ENCODE measurements around the gene CUL3. TPM values are rescaled to one million over a fixed set of nuclear protein-coding genes. Genes with fewer than 3 reads are reported as not detected.
"Not testable (repeated sequence)": the region's sequence is repeated elsewhere in the genome, so short reads cannot be mapped to it uniquely, and the experiment has no call there.

The CUL3 gene
- 26.1 TPM for total RNA-seq

DNA sequence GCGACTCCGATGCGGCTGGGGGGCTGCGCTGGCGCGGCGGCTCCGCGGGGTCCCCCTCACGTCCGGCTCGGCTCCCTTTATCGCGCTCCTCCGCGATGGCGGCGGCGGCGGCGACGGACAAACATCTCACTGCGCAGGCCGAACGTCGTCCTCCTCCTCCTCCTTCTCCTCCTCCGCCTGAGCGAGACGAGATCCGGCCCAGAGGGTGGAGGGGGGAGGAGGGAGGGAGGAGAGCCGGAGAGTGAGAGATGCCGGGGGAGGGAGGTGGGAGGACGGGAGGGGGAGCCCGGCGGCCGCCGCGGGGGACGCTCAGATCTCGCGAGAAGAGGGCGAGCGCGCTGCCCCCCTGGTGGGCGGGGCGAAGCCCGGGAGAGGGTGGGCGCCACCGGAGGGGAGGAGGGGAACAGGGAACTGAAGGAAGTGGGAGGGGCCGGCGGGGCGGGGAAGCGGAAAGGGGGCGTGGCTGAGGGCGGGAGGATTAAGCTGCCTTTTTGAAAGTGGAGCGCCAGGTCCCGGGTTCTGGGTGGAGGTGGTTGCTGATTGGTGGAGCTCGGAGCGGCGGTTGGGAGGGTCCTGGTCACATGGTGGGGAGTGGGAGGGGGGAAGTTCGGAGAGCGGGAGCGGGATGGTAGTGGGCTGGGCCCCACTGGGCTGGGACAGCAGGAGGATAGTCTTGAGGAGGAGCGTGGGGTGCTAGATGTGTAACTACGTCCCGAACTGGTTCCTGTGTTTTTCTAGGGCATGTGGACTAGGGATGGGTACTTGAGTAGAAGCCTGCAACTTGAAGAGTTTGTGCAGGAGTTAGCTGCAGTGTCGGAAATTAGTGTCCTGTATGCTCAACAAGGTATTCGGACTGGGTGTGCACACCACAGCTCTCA lies at the start of gene CUL3:
TSS of gene CUL3 (minus strand) at position 153 of the 878 bp plus-strand sequence. CDS start 354 bp downstream, outside the sequence.
- DNase-seq (ENCODE audit: low read depth in 2 of 3, low spot score in 2 of 3) = peak; percentile 97 to 98 (median 98)

DNA sequence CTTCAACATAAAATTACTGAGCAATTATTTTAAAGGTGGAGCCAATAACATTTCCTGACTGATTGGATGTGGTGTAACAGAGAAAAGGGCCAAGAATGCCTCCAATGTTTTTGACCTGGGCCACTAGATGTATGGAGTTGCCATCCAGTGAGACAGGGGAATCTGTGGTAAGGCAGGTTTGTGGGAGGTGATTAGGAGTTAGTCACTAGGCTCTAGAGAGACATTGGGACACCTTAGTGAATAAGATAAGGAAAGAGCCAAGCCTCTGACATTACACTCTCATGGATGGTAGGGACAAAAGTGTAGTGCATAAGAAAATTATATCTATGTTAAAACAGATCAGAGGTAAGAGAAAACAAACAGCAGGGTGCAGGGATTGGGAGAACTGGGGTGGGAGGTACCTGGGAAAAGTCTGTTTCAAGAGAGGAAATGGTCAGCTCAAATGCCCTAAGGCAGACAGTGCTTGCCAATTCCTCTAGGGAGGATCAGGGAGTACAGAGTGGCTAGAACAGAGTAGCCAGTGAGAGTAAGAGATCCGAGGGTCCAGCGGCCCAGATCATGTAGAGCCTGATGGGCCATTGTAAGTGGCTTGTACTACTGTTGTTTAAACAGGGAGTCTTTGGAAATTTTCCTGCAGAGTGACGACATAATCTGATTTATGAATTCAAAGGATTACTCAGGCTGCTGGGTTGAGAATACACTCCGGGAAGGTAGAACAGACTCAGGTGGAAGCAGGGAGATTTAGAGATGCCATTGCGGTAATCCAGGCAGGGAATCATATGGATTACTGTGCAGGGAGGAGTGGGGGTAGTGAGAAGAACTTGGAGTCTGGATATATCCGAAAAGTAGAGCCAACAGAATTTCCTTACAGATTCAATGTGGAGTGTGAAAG lies 45.7 kb upstream of the CUL3 start:
- DNase-seq (ENCODE audit: low read depth in 2 of 3, low spot score in 2 of 3) = no peak

DNA sequence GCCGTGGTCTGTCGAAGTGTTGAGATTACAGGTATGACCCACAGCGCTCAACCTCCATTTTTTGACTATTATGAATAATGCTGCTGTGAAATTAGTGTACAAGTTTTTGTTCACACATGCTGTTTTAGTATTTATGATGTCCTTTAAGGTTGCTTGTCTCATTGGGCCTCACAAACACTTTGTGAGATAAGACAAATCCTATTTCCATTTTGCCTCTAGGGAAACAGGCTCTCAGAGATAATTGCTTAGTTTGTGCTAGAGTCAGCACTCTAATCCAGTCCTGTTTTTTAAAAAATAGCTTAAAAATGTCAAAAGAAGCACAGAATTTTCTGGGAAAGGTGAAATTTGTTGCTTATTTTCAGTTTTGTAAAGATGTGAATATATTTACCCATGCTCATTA lies 43.3 kb upstream of the CUL3 start:
- DNase-seq (ENCODE audit: low read depth in 2 of 3, low spot score in 2 of 3) = no peak

DNA sequence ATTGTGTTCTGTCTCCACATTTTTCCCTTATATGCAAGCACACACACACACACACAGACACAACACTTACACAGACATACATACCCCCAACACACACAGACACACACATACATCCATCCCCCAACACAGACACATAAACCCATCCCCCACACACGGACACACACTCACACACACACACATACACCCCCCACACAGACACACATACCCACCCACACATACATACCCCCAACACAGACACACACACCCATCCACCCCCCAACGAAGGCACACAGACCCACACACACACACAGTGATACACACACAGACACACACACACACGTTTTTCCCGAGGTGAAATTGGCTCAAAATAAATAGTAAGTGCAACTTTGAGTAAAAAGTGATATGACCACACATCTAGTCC lies 41.6 kb upstream of the CUL3 start:
- no peak for DNase-seq (ENCODE audit: low read depth in 2 of 3, low spot score in 2 of 3)

DNA sequence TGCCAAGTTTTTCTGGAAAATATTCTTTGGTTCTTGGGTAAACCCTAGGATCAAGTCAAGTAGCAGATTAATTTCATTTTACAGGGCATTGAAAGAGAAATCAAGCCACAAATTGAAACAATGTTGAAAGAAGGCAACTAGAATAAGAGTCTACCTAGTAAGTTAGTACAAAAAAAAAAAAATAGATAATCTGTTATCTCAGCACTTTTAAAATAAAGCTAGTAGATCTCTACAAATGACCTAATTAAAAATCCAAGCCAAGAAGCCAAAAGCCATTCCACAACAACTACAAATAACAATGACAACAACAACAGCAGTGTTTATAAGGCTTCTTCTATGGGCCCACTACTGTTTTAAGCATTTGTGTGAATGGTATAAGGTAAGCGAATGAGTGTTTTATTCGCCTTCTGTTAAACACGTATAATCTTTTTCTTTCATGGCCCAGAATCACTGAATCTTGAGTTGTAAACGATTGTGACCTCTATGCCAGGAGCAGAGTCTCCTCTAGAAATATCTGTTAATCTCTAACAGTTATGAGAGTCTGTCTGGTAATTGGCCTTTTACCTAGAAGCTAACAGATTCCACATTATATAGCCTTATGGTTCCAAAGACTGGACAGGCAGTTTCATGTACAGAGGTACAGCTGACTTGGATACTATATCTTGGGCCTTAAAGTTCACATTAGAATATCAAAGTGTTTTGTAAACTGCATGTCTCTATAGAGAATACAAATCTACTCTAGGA lies 28.6 kb upstream of the CUL3 start:
- no peak for DNase-seq (ENCODE audit: low read depth in 2 of 3, low spot score in 2 of 3)

DNA sequence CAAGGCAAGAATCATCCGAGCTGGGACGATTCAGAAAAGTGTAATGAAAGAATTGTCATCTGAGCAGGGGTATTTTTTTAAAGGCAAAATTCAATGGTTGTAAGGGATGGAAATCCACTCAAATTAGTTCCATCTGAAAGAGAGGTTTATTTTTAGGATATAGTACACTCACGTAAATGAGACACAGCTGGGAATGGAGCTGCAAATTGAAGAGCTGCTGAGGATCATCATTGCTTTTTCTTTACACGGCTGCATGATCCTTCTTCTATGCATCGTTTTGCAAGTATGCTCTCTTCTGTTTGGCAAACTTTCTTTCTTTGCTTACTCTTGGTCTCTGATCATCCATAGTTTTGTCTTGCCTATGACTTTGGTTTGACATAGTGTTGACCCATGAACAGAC lies 27.4 kb upstream of the CUL3 start:
- DNase-seq (ENCODE audit: low read depth in 2 of 3, low spot score in 2 of 3) = no peak

DNA sequence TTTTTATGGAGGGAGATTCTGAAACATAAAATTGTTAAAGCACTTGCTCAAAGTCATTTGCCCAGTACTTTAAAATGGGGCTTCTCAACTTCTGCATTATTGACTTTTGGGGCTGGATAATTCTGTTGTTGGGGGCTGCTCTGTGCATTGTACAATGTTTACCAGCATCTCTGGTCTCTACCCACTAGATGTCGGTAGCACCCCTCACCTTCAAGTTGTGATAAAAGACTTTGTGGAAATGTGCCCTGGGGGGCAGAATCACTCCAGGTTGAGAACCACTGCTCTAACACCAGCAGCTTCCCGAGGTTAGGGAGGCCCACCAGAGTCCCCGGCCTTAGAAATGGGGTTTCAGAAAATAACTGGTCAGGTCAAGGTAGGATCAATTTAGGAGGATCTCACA lies 26.8 kb upstream of the CUL3 start:
- DNase-seq (ENCODE audit: low read depth in 2 of 3, low spot score in 2 of 3) = no peak

DNA sequence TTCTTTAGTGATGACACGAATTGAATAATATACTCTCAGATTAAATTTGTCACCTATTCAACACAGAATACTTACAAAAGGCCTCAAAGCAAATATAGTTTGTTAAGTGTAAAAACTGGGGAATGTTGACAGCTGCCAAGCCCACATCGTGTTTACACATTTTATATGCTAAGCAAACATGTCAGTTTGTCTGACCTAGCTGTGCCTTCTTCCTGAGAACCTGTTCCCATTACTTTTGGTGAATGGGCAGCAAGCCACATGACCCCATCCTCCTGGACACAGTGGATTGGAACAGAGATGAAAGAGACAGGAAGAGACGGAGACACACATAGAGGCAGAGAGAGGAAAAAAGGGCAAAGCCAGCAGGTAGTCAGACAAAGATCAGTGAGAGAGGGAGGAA lies 22.9 kb upstream of the CUL3 start:
- DNase-seq (ENCODE audit: low read depth in 2 of 3, low spot score in 2 of 3) = no peak

DNA sequence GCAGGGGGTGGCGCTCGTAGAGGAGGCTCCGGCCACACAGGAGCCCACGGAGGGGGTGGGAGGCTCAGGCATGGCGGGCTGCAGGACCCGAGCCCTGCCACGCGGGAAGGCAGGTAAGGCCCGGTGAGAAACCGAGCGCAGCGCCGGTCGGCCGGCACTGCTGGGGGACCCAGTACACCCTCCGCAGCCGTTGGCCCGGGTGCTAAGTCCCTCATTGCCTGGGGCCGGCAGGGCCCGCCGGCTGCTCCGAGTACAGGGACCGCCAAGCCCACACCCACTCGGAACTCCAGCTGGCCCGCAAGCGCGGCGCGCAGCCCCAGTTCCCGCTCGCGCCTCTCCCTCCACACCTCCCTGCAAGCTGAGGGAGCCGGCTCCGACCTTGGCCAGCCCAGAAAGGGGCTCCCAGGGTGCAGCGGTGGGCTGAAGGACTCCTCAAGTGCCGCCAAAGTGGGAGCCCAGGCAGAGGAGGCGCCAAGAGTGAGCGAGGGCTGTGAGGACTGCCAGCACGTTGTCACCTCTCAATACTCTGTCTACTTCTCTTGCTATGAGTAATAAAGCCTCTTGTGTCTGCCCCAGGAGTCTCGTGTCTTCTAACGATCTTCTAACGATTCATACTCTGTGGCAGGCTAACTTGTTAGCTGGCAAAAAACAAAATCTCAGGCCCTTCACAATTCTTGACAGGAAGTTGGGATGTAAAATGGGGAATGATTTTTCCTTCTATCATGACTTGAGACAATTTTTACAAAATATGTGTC lies 18.8 kb upstream of the CUL3 start:
- not testable (repeated sequence) for DNase-seq (ENCODE audit: low read depth in 2 of 3, low spot score in 2 of 3)

DNA sequence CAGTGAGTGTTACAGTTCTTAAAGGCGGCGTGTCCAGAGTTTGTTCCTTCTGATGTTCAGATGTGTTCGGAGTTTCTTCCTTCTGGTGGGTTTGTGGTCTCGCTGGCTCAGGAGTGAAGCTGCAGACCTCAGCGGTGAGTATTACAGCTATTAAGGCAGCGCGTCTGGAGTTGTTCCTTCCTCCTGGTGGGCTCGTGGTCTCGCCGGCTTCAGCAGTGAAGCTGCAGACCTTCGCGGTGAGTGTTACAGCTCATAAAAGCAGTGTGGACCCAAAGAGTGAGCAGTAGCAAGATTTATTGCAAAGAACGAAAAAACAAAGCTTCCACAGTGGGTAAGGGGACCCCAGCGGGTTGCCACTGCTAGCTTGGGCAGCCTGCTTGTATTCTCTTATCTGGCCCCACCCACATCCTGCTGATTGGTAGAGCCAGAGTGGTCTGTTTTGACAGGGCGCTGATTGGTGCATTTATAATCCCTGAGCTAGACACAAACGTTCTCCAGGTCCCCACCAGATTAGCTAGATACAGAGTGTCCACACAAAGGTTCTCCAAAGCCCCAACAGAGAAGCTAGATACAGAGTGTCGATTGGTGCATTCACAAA lies 17.7 kb upstream of the CUL3 start:
- DNase-seq (ENCODE audit: low read depth in 2 of 3, low spot score in 2 of 3) = peak in 1 of 3 donors; percentile 78

DNA sequence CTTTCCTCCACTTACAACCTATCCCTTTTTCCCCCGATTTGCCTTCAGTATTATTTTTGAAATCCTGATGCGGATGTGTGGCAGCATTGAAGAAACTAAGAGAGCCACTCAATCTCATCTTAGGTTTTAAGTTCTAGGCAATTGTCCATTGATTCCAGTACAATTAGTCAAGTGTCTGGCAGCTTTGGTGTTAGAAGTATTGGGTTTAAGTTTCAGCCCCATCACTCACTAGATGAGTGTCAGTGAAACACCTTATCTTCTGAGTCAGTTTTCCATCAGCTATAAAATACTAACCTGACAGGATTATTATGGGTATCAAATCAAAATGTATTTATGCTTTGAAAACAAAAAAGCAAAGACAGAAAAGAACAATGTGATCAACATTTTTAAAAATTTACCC lies 16.8 kb upstream of the CUL3 start:
- no peak for DNase-seq (ENCODE audit: low read depth in 2 of 3, low spot score in 2 of 3)

DNA sequence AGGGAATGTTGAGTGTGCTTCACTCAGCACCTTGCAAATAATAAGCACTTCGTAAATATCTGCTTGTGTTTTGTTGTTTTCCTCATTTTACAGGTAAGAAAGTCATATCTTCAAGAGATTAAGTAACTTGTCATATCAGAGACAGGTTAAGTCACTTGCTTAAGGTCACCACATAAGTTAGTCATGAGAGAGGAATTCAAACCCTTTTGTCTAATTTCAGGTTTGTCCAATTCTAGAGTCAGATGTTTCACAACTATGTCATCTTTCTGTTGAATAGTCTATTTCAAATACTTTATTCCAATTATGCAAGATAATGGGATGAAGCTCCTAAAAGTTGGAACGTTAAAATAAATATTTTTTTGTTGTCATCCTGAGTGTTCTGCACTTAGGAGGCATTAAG lies 13.5 kb upstream of the CUL3 start:
- DNase-seq (ENCODE audit: low read depth in 2 of 3, low spot score in 2 of 3) = no peak

DNA sequence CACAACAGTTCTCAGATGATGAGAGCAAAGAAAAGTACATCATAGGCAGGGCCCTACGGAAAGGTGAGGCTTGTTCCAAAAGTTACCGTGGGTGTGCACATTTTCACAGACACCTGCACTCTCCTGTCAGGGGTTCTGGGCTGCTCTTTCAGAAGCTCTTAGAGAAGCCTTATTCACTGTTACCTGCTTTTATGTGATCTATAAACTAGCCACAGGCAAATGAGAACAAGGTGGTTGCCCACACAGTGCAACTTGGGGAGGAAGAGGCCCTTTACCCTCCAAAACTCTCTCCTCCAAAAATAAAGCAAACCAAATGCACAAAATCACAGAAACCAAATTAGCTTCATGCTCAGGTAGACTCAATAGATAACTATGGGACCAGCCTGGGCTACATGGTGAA lies 11.1 kb upstream of the CUL3 start:
- DNase-seq (ENCODE audit: low read depth in 2 of 3, low spot score in 2 of 3) = no peak

DNA sequence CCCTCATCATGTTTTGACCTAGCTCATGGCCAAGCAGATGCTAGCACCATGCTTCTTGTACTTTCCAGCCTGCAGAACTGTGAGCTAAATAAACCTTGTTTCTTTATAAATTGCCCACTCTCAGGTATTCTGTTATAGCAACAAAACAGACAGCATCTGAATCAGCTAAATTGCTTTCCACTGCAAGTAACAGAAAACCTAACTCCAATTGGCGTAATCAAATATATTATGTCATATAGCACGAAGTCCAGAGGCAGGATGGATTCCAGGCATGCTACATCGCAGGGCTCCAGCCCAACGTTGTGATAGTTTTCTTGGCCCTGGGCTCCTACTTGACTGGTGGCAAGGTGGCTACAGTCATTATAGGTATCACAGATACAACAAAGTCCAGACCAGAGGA lies 10.4 kb upstream of the CUL3 start:
- no peak for DNase-seq (ENCODE audit: low read depth in 2 of 3, low spot score in 2 of 3)

DNA sequence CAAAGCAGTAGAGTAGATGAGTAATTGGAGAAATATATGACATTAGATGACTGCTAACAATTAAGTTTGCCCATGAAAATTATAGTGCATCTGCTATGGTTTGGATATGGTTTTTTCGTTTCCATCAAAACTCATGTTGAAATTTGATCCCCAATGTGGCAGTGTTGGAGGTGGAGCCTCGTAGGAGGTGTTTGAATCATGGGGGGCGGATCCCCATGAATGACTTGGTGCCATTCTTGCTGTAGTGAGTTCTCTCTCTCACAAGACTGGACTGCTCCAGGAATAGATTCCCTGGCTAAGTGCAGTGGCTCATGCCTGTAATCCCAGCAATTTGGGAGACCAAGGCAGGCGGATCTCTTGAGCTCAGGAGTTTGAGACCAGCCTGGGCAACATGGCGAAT lies 9.7 kb upstream of the CUL3 start:
- no peak for DNase-seq (ENCODE audit: low read depth in 2 of 3, low spot score in 2 of 3)

DNA sequence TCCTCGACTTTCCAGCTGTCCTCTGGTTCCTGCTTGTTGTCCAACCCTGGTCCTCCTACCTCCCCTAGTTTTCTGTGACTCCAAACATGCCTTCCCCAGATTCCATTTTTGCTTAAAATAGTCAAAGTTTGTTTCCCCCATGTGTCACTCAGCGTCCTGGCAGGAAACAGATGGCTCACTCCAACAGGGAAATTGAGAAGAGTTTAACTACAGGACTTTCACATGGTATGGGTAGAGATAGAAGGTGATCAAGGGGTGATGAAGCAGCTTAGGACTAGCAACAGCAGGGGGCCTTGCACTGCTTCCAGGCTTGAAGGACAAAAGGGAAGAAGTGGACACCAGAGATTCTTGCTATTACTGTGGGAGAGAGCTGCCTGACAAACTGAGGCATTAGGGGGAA lies 6.1 kb upstream of the CUL3 start:
- peak in 1 of 3 donors; percentile 39 for DNase-seq (ENCODE audit: low read depth in 2 of 3, low spot score in 2 of 3)

DNA sequence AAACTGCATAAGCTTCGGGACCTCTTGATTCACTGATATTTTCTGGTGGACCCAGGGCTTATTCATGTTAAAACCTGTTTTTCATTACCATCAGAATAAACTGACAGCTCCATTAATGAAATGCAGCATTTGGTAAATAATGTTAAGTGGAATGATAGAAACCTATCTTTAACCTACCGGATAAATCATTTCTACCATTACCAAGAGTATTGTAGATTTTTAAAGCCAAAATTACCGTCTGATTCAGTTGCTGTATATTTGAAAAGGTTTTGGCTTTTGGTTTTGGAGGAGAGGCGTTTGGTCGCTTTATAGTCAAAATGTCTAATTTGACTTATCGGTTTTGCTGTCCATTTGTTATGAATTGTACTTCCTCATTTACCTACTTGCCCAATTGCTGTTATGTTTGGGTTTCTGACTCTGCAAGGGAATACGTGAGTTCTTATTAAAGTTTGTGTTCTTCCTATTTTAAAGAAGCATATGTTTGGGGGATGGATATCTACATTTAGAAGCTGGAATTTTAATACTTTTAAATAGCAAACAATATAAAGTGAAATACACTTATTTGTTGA lies 1.0 kb upstream of the CUL3 start:
- DNase-seq (ENCODE audit: low read depth in 2 of 3, low spot score in 2 of 3) = peak in 1 of 3 donors; percentile 51

DNA sequence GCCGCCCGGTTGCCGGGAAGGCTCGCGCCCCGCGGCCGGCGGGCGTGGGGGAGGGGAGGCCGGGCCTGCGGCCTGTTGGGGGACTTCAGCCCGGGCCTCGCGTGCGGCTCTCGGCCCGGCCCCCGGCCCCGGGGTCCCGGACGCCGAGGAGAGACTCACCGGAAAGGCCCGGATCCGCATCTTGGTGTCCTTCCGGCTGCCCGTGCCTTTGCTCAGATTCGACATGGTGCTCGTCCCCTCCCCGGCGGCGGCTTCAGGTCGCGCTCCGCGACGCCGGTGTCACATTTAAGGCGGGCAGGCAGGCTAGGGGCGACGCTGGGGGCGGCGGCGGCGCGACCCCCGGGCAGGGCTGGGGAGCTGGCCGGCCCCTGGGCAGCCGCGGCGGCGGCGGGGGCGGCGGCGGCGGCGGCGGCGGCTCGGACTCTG lies 365 bp downstream of the CUL3 start:
- DNase-seq (ENCODE audit: low read depth in 2 of 3, low spot score in 2 of 3) = peak; percentile 24 to 50 (median 46)

DNA sequence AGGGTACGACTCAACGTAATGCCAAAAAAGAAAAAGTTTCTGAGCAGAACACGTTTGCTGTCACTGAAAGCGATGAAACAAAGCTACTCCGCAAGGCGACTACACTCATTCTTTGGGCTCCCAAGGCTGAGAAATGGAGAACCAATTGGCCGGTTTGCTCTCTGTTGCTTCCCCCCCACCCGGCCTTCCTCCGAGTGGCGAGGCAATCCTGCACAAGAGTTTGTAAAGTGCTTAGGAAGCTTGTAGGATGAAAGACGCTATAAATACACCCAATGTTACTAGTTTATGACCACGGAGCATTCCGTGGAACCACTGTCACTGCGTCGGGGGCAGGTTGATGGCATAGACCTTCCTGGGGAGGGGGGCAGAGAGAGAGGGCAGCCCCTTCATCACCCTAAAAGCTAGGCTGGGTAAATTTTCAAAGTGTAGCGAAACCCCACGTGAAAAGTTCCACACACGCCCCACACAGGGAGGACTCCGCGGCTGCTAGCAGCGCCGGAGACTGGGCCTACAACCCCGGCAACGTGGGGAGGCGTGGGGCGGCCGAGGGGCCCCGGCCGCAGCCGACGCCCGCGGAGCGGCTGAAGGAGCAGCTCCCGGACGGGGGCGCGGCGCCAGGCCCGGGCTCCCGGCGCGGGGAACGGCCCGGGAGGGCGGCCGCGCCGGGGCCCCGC lies 915 bp downstream of the CUL3 start:
- DNase-seq (ENCODE audit: low read depth in 2 of 3, low spot score in 2 of 3) = peak in 1 of 3 donors; percentile 64
